ENCODE measurements around the gene STIP1. TPM values are rescaled to one million over a fixed set of nuclear protein-coding genes. Genes with fewer than 3 reads are reported as not detected.

STIP1 gene
- total and polyA plus RNA-seq, 2 of the 4 experiments (the other 2 are of a cell fraction) = 201 to 489 TPM

GRCh38 chr11:64183890-64184289, 2.1 kb upstream of the STIP1 start:
- Histone ChIP-seq H4K8ac (ENCODE audit: low read depth in 2 of 2, low read length in 2 of 2) (no peak overlapping the region; a peak in 1 of 4 replicates), H3K56ac (ENCODE audit: extremely low read depth, insufficient read depth, low read length) (no peak overlapping the region), H4K91ac (ENCODE audit: insufficient read depth, low read depth, low read length) (no peak overlapping the region), H3K36me3 (ENCODE audit: control insufficient read depth, insufficient read depth, low read length) (peaks cover 4% of the 10 kb centered on the region; the same call in 1 of the 2 replicates), H2BK5ac (ENCODE audit: low read depth, low read length, poor library complexity, severe bottlenecking) (no peak overlapping the region), H2BK120ac (ENCODE audit: low read depth, low read length) (no peak overlapping the region), H2BK20ac (ENCODE audit: low read depth, low read length) (no peak overlapping the region), H3K14ac (replicated peaks; ENCODE audit: low read depth, low read length) (peak overlapping the region; percentile 62), H2AFZ (replicated peaks; ENCODE audit: low read length, poor library complexity) (peak overlapping the region; percentile 9), H3K9ac (ENCODE audit: low read depth, low read length) (no peak overlapping the region), H4K5ac (ENCODE audit: low read depth, low read length) (no peak overlapping the region), H3K4me2 (ENCODE audit: low read depth, low read length) (no peak overlapping the region), H3K27ac (ENCODE audit: insufficient read depth, low read length) (no peak overlapping the region), H2BK15ac (ENCODE audit: low read depth, low read length) (no peak overlapping the region), H3K79me1 (ENCODE audit: low read depth in 1 of 2, low read length in 2 of 2) (peaks cover 11 to 55% of the 10 kb centered on the region in 2 experiments; a peak in 3 of 4 replicates), H3K18ac (ENCODE audit: low read depth, low read length) (no peak overlapping the region), H3K27me3 (ENCODE audit: control insufficient read depth, insufficient read depth, low read length) (no peaks in the 10 kb centered on the region), H2AK5ac (ENCODE audit: low read depth, low read length) (peak overlapping the region; percentile 25; the same call in 1 of the 2 replicates), H3K4me3 (ENCODE audit: insufficient read depth, low read depth, low read length) (no peak overlapping the region), H3K9me3 (ENCODE audit: control insufficient read depth, insufficient read depth, low read length) (no peaks in the 10 kb centered on the region), H2AK9ac (replicated peaks; ENCODE audit: low read depth, low read length, poor library complexity) (peak overlapping the region; percentile 32), H3K9me1 (ENCODE audit: insufficient read depth, low read length) (peaks cover 18% of the 10 kb centered on the region; the same call in 1 of the 2 replicates), H4K20me1 (ENCODE audit: insufficient read depth, low read length) (peaks cover 15% of the 10 kb centered on the region), H3K4ac (ENCODE audit: low read depth, low read length) (no peak overlapping the region), H3K23ac (ENCODE audit: low read depth, low read length) (0 out of 2 replicates have a peak overlapping the region, but pooled peaks have one; percentile 17), H3K4me1 (ENCODE audit: control insufficient read depth, insufficient read depth, low read length) (peaks cover 7% of the 10 kb centered on the region; the same call in 1 of the 2 replicates)
- ChIA-PET POLR2A (ENCODE audit: unreplicated experiment) (no interaction called here), CTCF (no interaction called here)
- WGBS, 2 experiments (ENCODE audit: extremely low coverage in 2 of 2, insufficient read length in 1 of 2) = 100% methylated on average over 1 of the region's 7 CpGs; no CpG with 5 or more reads in 1 of the 2 experiments
- DNase-seq (no peak), ATAC-seq (ENCODE audit: low read depth) (no peak)
- intact Hi-C loops (cut with micrococcal nuclease) (no loop called here), in situ Hi-C loops (cut with MboI; ENCODE audit: low sequenced_read_pairs) (no loop called here), dilution Hi-C loops (cut with HindIII; ENCODE audit: low sequenced_read_pairs, unreplicated experiment) (no loop called here)
- TF ChIP-seq CEBPB (IDR thresholded peaks at IDR 0.05; ENCODE audit: low read depth, low read length) = no peak
- TF ChIP-seq MAZ (IDR thresholded peaks at IDR 0.05; ENCODE audit: borderline replicate concordance, low read depth, low read length) = no peak
- TF ChIP-seq RCOR1 (IDR thresholded peaks at IDR 0.05; ENCODE audit: insufficient replicate concordance, low read length) = no peak
- no peak for TF ChIP-seq RFX5 (IDR thresholded peaks at IDR 0.05; ENCODE audit: low read depth, low read length)
- no peak for TF ChIP-seq USF2 (IDR thresholded peaks at IDR 0.05; ENCODE audit: low read depth, low read length)
- TF ChIP-seq CTCF (conservative IDR thresholded peaks at IDR 0.05; ENCODE audit: low read depth, low read length) = no peak
- no peak for TF ChIP-seq CHD1 (IDR thresholded peaks at IDR 0.05; ENCODE audit: low read depth, low read length)
- no peak for TF ChIP-seq SMC3 (IDR thresholded peaks at IDR 0.05; ENCODE audit: low read depth, low read length)
- TF ChIP-seq POLR2A (IDR thresholded peaks at IDR 0.05; ENCODE audit: low read depth, low read length) = no peak
- no peak for TF ChIP-seq NFE2L2 (IDR thresholded peaks at IDR 0.05; ENCODE audit: low read depth, low read length)
- TF ChIP-seq ELK1 (IDR thresholded peaks at IDR 0.05; ENCODE audit: borderline replicate concordance, low read depth, low read length) = no peak
- no peak for TF ChIP-seq MAFK (IDR thresholded peaks at IDR 0.05; ENCODE audit: low read depth, low read length)
- no peak for TF ChIP-seq RAD21 (IDR thresholded peaks at IDR 0.05; ENCODE audit: low read length)
- TF ChIP-seq FOS (IDR thresholded peaks at IDR 0.05; ENCODE audit: low read depth, low read length) = no peak
- no peak for TF ChIP-seq BHLHE40 (IDR thresholded peaks at IDR 0.05; ENCODE audit: low read depth, low read length)
- TF ChIP-seq MXI1 (IDR thresholded peaks at IDR 0.05; ENCODE audit: borderline replicate concordance, low read depth, low read length) = no peak
- no TSS peak for BruUV-seq (replicated peaks)
